Midbrain (tissue), 1 donor: ENCODE measurements around the gene GPR157.
A peak's percentile ranks its signal among the peaks of the same experiment; 100 is the strongest.

Experiments used
- DNase-seq: peaks from one replicate; lab custom pipeline; 2025; lab: John Stamatoyannopoulos, UW

The GPR157 gene

GRCh38 chr1:9086796-9087195, 42.1 kb downstream of the GPR157 start:
- DNase-seq, result no peak

GRCh38 chr1:9086045-9086444, 42.9 kb downstream of the GPR157 start:
- DNase-seq, result no peak

- DNase-seq, result no peak
These were observed 43.5 kb downstream of the GPR157 start for GRCh38 chr1:9085306-9085940.

GRCh38 chr1:9084906-9085305, 44.0 kb downstream of the GPR157 start:
- DNase-seq, result no peak

GRCh38 chr1:9081473-9081872, 47.4 kb downstream of the GPR157 start:
- DNase-seq, result no peak

- DNase-seq, result no peak
These were observed 48.1 kb downstream of the GPR157 start for GRCh38 chr1:9080705-9081291.

GRCh38 chr1:9079988-9080704, 48.8 kb downstream of the GPR157 start:
- DNase-seq, result no peak

- no peak for DNase-seq
These were observed 50.0 kb downstream of the GPR157 start for GRCh38 chr1:9078752-9079500.

- no peak for DNase-seq
These were observed 50.7 kb downstream of the GPR157 start for GRCh38 chr1:9078015-9078751.

- no peak for DNase-seq
These were observed 53.9 kb downstream of the GPR157 start for GRCh38 chr1:9075022-9075421.

GRCh38 chr1:9073143-9073542, 55.8 kb downstream of the GPR157 start:
- DNase-seq, result peak; percentile 13

GRCh38 chr1:9071554-9072235, 57.2 kb downstream of the GPR157 start:
- DNase-seq, result no peak

GRCh38 chr1:9070486-9070885, 58.4 kb downstream of the GPR157 start:
- no peak for DNase-seq

- DNase-seq, result peak; percentile 60
These were observed 59.4 kb downstream of the GPR157 start, which contains the start of gene SLC2A5 for GRCh38 chr1:9069326-9070100. Gene SLC2A5 (minus strand): TSS chr1:9069635. CDS start chr1:9069536, 99 bp downstream.

GRCh38 chr1:9068981-9069325, 59.9 kb downstream of the GPR157 start:
- DNase-seq, result no peak

- peak; percentile 20 for DNase-seq
These were observed 61.7 kb downstream of the GPR157 start for GRCh38 chr1:9066945-9067807.

- no peak for DNase-seq
These were observed 63.6 kb downstream of the GPR157 start for GRCh38 chr1:9065213-9065751.

- DNase-seq, result no peak
These were observed 66.1 kb downstream of the GPR157 start for GRCh38 chr1:9062846-9063245.

- no peak for DNase-seq
These were observed 66.9 kb downstream of the GPR157 start for GRCh38 chr1:9062021-9062471.
